Esophagus muscularis mucosa (tissue), 4 donors: ENCODE measurements around the gene CAPZB.

Source experiments
- CTCF ChIP-seq, 3 experiments: fragments of 200-600 bp in 2 of 3; fragments of 450-650 bp in 1 of 3; sonication (generic) in 2 of 3; IDR thresholded peaks; one replicate each; pipeline ENCODE4 v1.5.1; 2017 to 2019; ENCODE audit warnings: antibody characterized with exemption in 3 of 3, mild to moderate bottlenecking in 2 of 3, moderate library complexity in 1 of 3
- EP300 ChIP-seq: sonication (generic); formaldehyde crosslinking; IDR thresholded peaks from one replicate; pipeline ENCODE4 v1.6.1; 2017; ENCODE audit warnings: antibody characterized with exemption
- POLR2A ChIP-seq: fragments of 450-650 bp; IDR thresholded peaks from one replicate; pipeline ENCODE4 v1.6.1; 2017; ENCODE audit warnings: antibody characterized with exemption, moderate library complexity, mild to moderate bottlenecking, low read depth

GRCh38 chr1:19468397-19468956, 16.9 kb downstream of the CAPZB start:
- TF ChIP-seq CTCF (IDR thresholded peaks at IDR 0.05) (no peak), EP300 (no peak), POLR2A (no peak)
